ENCODE results near the gene CDK5.
A peak's percentile ranks its signal among the peaks of the same experiment; 100 is the strongest.

CDK5 gene

DNA sequence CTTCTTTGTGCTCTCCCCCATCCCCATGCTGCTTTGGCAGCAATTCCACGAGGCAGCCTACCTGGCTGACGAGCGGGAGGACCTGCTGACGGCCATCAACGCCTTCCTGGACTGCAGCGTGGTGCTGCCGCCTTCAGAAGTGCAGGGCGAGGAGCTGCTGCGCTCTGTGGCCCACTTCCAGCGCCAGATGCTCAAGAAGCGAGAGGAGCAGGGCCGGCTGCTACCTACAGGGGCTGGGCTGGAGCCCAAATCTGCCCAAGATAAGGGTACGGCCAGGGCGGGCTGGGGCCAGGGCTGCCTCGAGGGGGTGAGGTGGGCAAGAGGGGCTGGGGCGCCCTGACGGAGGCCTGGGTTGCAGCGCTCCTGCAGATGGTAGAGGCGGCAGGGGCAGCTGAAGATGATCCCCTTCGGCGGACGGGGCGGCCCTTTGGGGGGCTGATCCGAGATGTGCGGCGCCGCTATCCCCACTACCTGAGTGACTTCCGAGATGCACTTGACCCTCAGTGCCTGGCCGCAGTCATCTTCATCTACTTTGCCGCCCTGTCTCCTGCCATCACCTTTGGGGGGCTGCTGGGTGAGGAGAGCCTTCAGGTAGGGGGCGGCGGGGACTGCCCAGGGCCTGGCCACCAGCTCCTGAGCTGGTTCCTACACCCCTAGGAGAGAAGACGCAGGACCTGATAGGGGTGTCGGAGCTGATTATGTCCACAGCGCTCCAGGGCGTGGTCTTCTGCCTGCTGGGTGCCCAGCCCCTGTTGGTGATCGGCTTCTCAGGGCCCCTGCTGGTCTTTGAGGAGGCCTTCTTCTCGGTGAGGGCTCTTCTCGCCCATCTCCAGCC is 13.6 kb upstream of the CDK5 start:
- no peak for DNase-seq

DNA sequence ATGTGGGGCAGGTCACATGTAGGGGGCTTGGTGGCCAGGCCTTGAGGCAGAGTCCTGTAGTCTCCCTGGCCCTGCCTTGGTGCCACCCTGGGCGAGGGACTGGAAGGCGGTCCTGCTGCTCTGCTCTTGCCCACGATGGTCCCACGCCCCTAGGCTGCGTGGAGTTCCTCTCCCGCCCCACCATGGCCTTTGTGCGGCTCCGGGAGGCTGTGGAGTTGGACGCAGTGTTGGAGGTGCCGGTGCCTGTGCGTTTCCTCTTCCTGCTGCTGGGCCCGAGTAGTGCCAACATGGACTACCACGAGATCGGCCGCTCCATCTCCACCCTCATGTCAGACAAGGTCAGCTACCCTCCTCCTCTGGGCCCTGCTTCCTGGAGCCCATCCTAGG is 12.9 kb upstream of the CDK5 start:
- DNase-seq: no peak

DNA sequence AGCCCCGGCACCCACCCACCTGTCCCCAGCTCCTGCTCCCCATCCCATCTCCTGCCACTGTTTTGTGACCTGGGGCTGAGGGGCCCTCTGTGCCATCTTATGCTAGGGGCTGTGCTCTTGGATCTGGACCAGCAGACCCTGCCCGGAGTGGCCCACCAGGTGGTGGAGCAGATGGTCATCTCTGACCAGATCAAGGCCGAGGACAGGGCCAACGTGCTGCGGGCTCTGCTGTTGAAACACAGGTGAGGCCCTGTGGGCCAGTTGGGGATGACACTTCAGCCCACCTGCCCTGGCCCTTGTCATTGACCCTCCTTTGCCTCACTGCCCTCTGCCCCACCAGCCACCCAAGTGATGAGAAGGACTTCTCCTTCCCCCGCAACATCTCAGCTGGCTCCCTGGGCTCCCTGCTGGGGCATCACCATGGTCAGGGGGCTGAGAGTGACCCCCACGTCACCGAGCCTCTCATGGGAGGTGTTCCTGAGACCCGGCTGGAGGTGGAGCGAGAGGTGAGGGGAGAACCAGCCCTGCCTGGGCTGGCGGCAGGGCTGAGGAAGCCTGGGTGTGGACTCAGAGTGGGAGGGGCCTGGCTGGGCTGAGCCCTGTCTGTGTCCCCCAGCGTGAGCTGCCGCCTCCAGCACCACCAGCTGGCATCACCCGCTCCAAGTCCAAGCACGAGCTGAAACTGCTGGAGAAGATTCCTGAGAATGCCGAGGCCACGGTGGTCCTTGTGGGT is 12.3 kb upstream of the CDK5 start:
- DNase-seq: no peak

DNA sequence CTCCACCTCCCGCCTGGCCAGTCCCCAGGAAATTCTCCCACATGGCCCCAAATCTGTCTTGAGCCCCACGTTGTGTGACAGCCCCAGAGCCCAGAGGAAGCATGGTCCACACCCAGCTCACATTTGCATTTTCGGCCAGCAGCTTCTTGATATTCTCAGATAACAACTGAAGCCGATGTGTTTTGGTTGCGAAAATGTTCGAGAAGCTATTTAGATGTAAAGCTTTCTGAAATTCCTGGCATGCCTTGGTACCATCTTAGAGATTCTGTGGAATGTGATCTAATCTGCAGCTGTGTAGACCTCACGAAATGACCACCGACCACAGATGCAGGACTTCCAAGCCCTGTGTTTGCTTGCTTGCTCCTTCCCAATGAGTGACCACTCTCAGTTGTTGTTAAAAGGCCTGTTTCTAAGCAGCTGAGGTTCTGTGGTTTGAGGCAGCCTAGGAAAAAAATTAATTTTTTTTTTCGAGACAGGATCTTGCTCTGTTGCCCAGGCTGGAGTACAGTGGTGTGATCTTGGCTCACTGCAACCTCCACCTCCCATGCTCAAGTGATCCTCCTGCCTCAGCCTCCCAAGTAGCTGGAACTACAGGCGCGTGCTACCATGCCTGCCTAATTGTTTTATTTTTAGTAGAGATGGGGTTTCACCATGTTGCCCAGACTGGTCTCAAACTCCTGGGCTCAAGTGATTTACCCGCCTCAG is 10.5 kb upstream of the CDK5 start:
- no peak for DNase-seq

DNA sequence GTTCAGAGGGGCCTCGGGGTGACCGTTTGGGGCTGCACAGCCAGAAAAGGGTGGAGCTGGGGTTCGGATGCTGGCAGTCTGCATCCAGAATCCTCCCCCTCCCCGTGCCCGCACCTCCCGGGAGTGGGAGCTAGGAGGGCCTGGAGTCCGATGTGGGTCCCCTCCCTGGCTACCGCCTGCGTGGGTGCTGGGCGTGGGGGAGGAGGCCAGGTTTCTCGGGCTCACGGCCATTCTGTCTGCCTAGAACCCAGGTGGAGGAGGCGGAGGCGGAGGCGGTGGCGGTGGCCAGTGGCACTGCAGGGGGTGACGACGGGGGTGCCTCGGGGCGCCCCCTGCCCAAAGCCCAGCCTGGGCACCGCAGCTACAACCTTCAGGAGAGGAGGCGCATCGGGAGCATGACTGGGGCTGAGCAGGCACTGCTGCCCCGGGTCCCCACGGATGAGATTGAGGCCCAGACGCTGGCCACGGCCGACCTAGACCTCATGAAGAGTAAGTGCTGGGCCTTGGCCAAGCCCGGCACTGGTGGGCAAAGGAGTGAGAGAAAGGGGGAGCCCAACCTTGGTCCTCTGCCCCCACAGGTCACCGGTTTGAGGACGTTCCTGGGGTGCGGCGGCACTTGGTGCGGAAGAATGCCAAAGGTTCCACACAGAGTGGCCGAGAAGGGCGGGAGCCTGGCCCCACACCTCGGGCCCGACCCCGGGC is 8.7 kb upstream of the CDK5 start:
- no peak for DNase-seq

DNA sequence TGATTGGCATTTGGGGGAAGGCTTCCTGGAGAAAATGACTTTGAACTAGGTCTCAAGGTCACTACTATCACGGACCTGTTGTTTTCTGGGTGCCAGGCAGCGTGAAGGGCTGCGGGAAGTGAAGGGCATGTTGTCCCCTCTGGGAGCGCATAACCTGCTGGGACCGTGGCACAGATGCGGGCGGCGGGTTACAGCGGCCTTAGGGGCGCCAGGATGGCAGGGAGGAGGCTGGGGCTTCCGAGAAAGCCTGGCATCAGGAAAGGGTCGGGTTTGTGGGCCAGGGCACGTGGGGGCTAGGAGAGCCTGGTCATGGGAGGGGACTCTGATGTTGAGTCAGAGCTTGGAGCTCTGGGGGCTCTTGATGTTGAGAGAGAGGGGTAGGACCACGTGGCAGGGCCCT is 7.8 kb upstream of the CDK5 start:
- no peak for DNase-seq

DNA sequence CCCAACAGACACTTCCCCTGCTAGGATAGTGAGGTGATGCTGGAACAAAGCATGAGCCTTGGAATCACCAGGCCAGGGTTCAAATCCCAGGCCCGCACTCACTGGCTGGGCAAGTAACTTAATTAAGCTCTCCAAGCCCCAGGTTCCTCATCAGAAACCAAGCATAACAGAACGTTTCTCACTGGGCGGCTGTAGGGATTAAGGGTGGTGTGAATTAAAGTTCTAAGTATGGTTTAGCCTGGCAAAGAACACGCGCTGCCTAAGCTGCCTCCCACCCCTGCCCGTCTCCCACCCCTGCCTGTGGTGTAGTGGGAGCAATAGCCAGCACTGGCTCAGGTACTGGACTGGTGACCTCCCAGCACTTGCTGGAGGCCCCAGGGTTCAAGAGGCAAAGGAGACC is 7.3 kb upstream of the CDK5 start:
- no peak for DNase-seq

DNA sequence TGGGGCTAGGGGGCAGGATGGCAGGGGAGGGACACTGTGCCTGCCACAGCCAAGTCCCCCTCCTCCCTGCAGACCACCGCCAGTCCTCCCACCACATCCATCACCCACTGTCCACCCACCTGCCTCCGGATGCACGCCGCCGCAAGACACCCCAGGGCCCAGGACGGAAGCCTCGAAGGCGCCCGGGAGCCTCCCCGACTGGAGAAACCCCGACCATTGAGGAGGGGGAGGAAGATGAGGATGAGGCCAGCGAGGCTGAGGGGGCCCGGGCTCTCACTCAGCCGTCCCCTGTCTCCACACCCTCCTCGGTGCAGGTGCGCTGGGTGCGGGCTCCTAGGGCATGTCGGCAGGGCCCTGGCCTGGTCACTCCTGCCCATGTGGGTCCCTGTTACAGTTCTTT is 6.8 kb upstream of the CDK5 start:
- DNase-seq: no peak

DNA sequence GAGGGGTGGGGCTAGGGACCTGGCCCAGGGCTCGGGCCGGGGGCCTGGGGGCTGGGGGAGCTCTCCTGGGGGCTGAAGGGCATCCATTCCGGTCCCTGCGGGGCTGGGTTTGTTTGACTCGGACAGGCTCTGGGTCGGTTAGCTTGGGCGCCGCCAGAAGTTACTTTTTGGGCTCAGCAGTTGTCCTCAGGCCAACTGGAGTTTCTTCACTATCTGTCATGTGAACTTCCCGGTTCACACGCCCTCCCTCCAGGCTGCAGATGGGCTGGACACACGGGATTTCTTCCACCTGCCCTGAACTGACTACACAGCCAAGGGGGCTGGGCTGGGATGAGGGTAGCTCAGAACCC is 5.5 kb upstream of the CDK5 start:
- DNase-seq: no peak

DNA sequence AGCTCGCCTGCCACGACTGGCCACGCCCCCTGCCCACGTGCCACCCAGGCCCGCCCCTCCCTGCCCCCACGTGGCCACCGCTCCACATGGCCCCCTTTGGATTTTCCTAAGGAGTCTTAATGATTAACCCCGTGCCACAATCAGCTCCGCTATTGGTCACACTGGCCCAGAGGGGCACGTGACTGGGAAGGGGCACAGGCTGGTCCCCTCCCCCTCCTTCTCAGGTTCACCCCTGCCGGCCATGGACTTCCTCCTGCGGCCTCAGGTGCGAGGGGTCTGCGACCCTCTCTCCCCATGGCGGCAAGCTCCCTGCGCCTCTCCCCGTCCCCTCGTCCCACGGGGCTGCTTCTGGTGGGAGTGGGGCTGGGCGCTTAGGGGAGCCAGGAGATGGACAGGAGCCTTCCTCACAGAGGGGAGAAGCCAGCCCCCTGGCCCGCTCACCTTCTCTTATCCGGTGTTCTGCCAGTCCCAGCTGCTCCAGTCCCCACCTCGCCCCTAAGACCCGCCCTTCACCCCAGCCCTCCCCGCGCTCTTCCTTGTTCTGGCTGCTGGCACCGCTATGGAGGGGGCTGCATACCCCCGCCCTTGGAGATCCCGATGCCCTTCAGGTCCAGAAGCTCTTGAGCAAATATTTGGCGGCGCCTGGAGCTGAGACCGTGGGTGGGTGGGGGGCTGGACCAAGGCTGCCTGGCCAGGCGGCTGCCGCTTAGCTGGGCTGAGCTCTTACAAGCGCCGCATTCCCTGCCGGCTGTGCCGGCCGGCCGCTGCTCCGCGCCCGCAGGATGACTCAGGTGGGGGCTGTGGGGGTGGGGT is 4.9 kb upstream of the CDK5 start:
- no peak for DNase-seq

DNA sequence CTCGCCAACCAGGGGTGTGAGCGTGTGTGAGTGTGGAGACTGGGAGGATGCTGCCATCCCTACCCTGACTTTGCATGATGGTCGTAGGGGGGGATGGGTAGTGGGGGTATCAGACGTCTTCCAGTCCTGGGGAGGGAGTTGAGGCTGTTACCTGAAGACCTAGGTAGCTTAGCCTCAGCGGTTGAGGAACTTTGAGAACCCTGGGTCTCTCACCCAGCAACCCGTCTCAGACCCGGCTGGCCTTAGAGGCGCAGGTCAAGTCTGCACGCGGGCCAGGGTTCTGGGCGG is 4.4 kb upstream of the CDK5 start:
- DNase-seq: no peak

DNA sequence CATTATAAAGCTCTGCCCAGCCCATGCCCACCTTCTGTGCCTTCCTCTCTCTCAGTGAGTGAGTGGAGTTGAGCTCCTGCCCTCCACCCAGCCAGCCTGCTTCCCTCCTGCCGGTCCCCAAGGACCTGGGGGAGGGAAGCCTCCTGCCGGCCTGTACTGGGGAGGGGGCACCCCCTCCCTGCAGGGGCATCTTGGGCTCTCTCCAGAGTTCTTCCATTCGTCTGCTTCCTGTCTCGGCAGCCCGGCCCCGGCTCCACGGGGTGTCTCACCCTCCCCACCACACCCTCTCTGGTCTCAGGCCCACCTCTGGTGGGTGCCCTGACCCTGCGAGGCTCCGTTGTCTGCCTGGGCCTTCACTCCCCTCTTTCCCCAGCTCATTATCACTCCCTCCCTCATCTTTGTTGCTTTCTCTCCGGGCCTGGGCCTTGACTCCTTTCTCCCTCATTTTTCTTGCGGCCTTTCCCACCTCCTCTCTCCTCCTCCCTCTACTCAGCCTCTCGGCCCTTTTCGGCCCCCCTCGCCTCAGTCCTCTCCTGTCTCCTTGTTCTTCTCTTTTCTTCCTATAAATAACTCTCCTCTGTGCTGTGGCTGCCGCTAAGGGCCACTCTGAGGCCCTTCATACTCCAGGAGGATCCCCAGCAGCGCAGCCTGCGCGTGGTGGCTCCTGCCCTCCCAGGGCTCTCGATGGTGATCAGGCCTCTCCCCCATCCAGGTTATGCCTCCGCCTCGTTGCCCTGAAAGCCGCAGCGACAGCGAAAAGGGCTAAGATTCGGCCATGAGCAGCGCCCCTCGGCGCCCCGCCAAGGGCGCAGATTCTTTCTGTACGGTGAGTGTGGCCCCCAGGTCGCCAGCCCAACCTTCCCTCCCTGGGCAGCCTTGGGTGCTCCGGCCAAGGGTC is 3.8 kb upstream of the CDK5 start:
- no peak for DNase-seq

DNA sequence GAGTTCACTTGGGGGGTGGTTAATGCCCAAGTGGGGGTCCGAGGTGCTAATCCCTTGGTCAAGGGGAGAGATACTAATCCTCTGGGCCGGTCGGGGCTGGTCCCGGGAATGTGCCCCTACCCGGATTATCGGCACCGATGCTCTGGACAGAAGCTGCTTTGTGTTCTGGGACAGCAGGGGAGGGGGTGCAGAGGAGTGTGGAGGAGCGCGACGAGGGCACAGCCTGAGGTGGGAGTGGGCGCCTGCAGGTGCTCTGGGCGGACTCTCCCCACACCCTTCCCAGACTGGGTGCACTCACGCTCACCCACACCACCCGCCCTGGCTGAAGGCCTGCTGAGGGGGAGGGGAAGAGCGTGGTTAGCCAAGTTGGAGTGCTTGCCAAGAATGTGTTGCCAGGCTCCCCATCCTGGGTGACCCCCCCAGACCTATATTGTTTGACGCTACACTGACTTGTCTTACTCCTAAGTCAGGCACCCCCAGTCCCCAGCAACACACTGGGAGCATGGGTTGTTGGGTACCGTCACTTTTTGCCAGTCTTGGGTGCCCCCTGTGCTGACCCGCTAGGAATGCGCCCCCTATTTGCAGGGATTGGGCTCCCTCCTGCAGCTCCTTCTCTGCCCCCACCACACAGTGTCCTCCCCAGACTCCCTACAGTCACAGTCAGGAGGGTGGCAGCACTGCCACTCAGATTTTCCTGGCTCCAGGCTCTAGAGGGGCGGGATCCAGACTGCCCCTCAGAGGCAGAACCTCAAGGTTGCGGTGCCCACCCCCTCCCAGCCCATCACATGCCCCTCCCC is 2.9 kb upstream of the CDK5 start:
- no peak for DNase-seq

DNA sequence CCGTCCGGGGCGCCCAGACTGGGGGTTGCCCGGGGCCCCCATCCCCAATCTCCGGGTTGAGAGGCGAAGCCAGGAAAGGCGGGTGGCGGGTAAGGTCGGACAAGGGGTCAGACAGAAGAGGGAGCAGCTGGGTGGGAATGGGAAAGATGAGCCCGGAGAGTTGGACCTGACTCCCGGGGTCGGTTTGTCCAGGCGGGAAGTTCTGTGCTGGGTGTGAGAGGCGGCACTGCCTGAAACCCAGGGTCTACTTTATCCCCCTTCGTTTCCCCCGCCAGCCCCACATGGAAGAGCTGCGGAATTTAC is 2.4 kb upstream of the CDK5 start:
- DNase-seq: no peak

DNA sequence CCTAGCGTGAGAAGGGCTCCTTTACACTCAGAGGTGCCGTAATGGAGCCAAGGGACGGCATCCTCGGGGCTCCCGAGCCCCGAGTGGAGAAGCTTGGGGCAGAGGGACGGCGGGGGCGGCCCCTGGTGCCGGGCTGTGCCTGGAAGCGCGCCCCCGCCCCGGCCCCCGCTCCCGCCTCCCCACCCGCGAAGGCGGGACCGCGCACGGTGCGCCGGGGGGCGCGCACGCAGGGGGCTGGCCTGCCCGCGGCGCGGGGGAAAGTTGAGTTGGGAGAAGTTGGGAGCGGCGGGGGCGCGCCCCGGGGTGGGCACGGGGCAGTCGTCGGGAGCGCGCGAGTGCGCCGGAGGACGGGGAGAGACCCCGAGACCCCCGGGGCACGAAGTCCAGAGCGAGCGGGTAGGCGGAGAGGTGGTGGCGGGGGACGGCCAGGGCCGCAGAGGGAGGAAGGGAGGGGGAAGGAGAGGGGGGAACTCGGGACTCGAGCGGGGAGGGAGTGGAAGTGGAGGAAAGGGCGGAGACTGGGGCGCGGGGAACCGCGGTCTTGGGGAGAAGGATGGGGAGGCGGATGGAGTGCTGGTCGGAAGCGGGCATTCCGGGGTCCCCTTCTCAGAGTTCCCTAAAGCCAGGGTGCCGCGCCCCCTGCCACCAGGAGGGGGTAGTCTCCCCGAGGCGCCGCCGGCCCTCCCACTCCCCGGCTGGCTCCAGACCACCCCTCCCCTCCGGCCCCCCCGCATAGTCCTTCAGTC is 1.8 kb upstream of the CDK5 start, which contains the start of gene SLC4A2:
Gene SLC4A2 (plus strand): TSS at position 223 of the 746 bp plus-strand sequence. CDS start 2,399 bp downstream, outside the sequence.
- DNase-seq: peak; percentile 62

DNA sequence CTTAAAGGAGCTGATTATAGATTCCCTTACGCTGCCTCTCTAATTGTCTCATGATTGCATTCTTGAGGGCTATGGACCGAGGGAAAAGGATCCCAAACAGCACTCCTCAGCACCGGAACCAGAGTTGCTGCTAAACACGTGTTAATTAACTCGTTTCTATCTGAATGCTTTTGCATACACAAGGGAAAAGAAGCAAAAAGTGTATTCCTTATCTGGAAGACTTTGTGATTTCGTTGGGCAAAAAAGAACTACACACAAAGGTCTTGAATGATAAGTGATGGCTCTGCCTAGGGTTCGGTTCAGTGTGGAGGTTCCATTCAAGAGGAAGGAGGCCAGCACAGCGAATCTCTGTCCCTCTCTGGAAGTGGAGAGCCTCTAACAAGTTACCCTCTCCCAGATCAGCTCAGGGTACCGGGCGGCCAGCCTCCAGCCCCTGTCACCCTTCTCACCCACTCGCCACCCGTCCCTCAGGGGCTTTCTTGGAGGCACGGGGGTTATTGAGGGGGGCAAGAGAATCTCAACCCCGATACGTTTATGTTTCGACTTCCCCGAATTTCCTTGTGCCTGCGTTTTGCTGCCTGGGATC is 1.2 kb upstream of the CDK5 start:
- no peak for DNase-seq

DNA sequence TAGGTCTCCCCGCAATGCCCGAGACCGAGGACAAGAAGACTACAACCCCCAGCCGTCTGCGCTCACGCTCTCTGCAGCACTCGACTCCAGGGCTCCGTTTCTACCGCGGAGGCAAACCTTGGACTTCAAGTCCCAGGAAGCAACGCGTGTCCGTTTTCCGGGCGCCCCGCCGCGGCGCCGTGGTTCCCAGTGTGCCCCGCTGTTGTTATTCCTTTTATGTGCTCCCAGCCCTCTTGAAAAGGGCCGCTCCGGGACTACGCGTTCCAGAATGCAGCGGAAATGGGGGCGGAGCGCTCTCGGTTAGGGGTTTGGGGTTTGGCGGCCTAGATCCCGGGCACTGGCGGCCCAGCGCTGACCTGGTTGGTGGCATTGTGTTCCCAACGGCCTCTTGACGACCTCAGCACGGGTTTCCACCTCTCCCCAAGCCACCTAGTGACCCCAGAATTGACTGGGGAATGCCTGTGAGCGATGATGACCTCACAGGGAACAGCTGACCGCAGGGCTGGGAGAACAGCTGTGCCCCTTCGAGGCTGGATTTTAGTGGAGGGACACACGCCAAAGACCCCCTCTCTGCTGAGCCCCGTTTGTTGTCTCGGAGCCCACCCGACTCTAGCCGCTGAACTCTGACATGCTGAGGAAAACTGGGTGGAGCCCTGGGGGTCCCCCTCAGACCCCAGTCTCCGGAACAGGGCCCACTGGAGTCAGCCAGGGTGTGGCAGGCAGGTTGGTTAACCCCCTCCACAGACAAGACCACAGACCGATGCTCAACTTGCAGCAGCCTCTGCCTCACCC is 488 bp upstream of the CDK5 start:
- peak; percentile 96 for DNase-seq

DNA sequence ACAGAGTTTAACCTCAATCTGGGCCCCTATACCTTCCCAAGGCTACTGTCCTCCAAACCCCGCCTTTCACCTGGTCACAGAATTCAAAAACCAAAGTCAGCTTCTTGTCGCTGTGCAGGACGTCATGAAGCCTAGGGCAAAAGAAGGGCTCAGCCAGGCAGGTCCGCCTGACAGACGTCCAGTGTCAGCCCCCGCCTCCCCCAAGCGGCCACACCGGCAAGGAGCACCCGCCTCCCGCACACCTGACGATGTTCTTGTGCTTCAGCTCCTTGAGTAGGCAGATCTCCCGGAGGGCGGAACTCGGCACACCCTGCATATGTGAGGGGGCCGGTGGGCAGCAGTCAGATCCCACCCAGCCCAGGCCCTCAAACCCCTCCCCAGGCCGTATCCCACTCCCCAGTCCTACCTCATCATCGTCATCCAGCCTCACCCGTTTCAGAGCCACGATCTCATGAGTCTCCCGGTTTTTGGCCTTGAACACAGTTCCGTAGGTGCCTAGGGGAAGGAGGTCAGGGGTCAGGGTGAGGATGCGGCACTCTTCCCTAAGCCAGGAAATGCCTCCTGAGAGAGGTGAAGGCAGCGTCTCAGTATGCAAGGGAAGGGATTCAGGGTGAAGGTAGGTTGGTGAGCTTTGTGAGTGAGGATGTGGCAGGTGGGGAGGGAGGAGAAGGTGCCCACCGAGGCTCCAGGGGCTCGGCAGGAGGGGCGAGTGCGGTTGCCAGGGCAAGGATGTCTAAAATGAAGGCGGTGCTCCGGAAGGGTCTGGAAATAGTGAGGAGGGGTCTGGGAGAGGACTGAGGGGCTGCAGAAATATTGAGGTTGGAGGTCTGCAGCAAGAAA is 811 bp downstream of the CDK5 start:
- DNase-seq: no peak
